ENCODE data around the gene GALNT8. TPM values are rescaled to one million over a fixed set of nuclear protein-coding genes. Genes with fewer than 3 reads are reported as not detected.

GALNT8 gene
- total RNA-seq, 4 donors from 2014 or later = 0.39 to 1.8 (median 0.95) TPM

GRCh38 chr12:4734625-4735340 lies 14.6 kb downstream of the GALNT8 start:
- DNase-seq (ENCODE audit: low spot score in 2 of 2) = no peak
- no peak for TF ChIP-seq CTCF (IDR thresholded peaks at IDR 0.05)
- TF ChIP-seq POLR2A (IDR thresholded peaks at IDR 0.05) = no peak
- 76% methylated on average over 4 of the region's 4 CpGs for WGBS, 2 donors
- H3K4me3 ChIP-seq (ENCODE audit: low read depth, poor library complexity, severe bottlenecking) = no peak overlapping the region
- intact Hi-C loops (cut with DNase I; ENCODE audit: low total_unique reads) = no loop called here

GRCh38 chr12:4736091-4736490 lies 15.9 kb downstream of the GALNT8 start:
- TF ChIP-seq POLR2A (IDR thresholded peaks at IDR 0.05) = no peak
- no peak for TF ChIP-seq CTCF (IDR thresholded peaks at IDR 0.05)
- no peak for DNase-seq (ENCODE audit: low spot score in 2 of 2)
- no peak overlapping the region for H3K4me3 ChIP-seq (ENCODE audit: low read depth, poor library complexity, severe bottlenecking)
- 44 to 58% methylated on average over 1 of the region's 1 CpG for WGBS, 2 donors
- intact Hi-C loops (cut with DNase I; ENCODE audit: low total_unique reads) = no loop called here

- intact Hi-C loops (cut with DNase I; ENCODE audit: low total_unique reads) = no loop called here
- 86 to 89% methylated on average over 4 of the region's 4 CpGs for WGBS, 2 donors
- H3K4me3 ChIP-seq (ENCODE audit: low read depth, poor library complexity, severe bottlenecking) = no peak overlapping the region
- DNase-seq (ENCODE audit: low spot score in 2 of 2) = no peak
- TF ChIP-seq CTCF (IDR thresholded peaks at IDR 0.05) = no peak
- no peak for TF ChIP-seq POLR2A (IDR thresholded peaks at IDR 0.05)
These were observed 18.3 kb downstream of the GALNT8 start for GRCh38 chr12:4738541-4738940.

GRCh38 chr12:4742416-4742970 lies 22.3 kb downstream of the GALNT8 start:
- 80 to 81% methylated on average over 15 of the region's 15 CpGs for WGBS, 2 donors
- DNase-seq (ENCODE audit: low spot score in 2 of 2) = no peak
- intact Hi-C loops (cut with DNase I; ENCODE audit: low total_unique reads) = no loop called here
- TF ChIP-seq CTCF (IDR thresholded peaks at IDR 0.05) = no peak
- no peak for TF ChIP-seq POLR2A (IDR thresholded peaks at IDR 0.05)
- H3K4me3 ChIP-seq (ENCODE audit: low read depth, poor library complexity, severe bottlenecking) = no peak overlapping the region

GRCh38 chr12:4743046-4743445 lies 22.8 kb downstream of the GALNT8 start:
- no peak overlapping the region for H3K4me3 ChIP-seq (ENCODE audit: low read depth, poor library complexity, severe bottlenecking)
- intact Hi-C loops (cut with DNase I; ENCODE audit: low total_unique reads) = no loop called here
- WGBS, 2 donors = 83 to 85% methylated on average over 4 of the region's 4 CpGs
- no peak for DNase-seq (ENCODE audit: low spot score in 2 of 2)
- TF ChIP-seq POLR2A (IDR thresholded peaks at IDR 0.05) (no peak), CTCF (IDR thresholded peaks at IDR 0.05) (no peak)

- TF ChIP-seq POLR2A (IDR thresholded peaks at IDR 0.05) = no peak
- no peak for DNase-seq (ENCODE audit: low spot score in 2 of 2)
- H3K4me3 ChIP-seq (ENCODE audit: low read depth, poor library complexity, severe bottlenecking) = no peak overlapping the region
- intact Hi-C loops (cut with DNase I; ENCODE audit: low total_unique reads) = no loop called here
These were observed 24.5 kb downstream of the GALNT8 start for GRCh38 chr12:4744709-4745108.
